NCI-H1105 (cell line): ENCODE data around the gene SELENOI.
A peak's percentile ranks its signal among the peaks of the same experiment; 100 is the strongest.

Source experiments
- DNase-seq: peaks from one replicate; lab custom pipeline; 2025; lab: John Stamatoyannopoulos, UW

Gene SELENOI

GRCh38 chr2:26412091-26412673 lies 66.2 kb downstream of the SELENOI start:
- no peak for DNase-seq

DNA sequence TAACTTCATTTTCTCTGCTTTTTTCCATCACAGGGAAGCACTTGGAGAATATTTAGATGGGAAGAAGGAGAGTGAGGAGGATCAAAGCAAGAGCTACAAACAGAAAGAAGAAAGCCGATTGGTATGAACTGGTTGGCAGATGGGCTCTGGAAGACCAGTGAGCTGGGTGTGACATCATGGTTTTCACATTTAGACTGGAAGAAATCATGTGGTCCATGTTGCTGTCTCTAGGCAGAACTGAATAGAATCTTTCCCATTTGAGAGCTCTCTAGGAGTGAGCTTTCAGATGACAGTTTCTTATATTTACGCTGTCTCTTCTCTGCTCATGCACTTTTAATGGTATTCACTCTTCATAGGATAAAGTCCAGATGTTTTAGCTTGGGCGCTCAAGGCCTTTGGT lies 68.4 kb downstream of the SELENOI start:
- DNase-seq: no peak

DNA sequence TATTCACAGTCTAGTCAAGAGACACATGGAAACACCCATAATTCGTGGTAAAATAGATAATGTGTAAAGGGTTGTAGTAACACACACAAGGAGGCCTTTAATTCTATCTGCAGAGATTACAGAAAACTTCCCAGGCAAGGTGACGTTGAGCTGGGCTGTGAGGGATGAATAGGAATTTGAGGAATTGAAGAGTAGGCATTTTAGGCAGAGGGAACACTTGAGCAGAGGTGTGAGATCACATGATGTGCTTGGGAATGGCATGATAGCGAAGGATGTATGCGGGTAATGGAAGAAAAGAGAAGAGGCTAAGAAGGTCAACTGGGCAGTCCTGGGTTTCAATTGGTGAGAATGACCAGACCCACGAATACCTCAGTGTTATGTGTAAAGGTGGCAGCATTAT lies 76.0 kb downstream of the SELENOI start:
- no peak for DNase-seq

DNA sequence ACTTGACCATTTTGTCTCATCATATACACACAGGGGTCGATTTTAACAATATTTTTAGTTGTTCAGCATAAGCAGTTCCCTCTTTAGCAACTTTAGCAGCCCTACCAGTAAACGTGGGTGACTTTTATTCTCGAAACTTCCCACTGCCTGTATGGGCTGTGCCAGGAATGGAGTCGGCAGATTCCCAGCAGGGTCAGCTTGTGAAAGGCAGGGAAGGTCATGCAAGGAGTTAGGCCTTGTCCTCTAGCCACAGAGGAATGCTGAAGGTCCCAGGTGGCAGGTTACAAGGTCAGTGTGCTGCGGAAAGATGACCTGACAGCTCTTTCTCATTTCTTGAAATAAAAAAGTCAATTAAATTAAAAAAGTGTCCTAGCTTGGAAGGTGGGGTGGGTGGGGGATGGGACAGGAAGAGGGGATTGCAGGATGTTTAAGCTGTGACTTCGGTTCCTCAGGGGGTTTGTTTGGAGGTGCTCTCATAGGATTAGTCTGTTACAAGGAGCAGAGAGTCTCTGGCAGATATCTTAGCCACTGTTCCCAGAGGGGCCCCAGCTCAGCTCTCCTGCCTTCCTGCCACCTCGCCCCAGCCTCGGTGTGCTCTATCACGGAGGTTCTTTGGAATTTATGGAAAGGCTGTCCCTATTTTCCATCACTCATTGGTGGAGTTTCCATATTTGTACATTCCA lies 77.1 kb downstream of the SELENOI start:
- DNase-seq: no peak

DNA sequence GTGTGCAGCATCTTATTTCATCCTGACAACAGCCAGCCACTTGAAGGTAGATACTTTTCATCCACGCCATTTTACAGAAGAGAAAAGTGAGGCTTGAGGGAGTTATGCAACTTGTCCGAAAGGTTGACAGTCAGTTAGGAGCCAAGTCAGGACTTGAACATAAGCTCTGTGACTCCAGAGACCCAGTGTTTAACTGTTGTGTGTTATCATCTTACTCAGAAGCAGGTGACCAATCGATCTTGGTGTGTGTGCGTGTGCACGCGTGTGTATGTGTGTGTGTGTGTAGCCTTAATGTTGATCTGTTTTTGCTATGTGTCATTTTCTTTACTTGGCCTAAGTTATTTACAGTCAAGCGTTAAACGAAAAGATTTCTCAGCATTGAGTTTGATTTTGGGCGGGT lies 77.8 kb downstream of the SELENOI start:
- no peak for DNase-seq

DNA sequence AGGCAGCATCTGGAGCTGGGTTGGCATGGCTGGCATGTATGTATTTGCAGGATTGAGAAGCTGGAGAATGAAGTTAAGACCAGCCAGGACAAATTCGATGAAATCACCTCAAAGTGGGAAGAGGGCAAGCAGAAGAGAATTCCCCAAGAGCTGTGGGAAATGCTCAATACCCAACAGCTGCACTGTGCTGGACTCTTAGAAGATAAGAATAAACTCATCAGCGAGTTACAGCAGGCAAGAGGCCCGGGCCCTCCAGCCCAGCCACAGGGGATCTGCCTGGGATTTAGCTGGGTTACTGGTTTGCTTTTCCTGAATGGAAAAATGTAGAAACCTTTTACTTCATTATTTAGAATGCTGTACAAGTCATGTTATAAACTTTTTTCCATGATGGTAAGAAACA lies 78.3 kb downstream of the SELENOI start:
- no peak for DNase-seq

DNA sequence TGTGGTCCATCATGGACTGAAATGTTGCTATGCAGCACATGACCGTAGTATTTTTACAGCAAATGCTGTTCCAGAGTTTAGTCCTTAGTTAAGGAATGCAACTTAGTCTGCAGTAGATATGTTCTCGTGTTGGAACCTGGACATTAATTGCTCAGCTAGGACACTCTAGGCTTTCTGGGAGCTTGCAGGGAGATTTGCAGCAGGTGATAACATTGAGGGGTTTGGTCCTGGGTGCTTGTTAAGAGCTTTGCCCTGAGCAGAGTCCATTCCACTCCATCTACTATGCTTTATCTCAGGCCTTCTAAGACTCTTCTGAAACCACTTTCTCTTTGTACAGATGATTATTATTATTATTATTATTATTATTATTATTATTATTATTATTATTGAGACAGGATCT lies 82.9 kb downstream of the SELENOI start:
- no peak for DNase-seq

DNA sequence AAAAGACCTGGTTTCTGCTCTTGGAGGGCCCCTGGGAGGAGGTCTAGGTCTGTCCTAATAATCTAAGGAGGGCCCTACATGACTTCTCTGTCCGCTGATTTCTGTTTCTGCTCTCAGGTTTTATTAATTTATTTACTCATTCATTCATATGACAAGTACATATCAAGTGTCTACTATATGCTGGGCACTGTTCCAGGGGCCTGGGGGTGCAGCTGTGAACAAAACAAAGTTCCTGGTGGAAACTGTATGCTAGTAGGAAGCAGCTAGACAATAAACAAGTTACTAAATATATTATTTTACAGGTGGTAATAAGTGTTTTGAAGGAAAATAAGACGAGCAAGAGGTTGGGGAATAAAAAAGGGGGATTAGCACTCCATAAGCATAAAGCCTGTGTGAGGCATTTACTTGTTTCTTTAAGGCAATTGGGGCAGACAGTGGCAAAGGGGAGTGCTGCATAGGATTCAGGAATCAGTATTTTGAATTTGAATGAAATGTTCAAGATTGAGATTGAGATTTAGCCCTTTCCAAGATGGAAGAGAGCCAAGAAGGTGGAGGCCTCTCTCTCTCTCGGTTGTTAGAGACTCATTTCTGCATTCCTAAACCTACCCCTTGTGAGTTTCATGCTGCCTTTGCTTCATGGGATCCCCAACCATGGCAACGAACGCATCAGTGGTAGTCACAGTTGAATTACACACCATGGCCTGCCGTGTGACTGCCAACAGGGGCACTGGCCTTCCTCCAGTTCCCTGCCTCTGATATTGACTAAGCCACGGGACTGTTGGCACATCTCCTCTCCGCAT lies 84.0 kb downstream of the SELENOI start:
- peak; percentile 84 for DNase-seq

DNA sequence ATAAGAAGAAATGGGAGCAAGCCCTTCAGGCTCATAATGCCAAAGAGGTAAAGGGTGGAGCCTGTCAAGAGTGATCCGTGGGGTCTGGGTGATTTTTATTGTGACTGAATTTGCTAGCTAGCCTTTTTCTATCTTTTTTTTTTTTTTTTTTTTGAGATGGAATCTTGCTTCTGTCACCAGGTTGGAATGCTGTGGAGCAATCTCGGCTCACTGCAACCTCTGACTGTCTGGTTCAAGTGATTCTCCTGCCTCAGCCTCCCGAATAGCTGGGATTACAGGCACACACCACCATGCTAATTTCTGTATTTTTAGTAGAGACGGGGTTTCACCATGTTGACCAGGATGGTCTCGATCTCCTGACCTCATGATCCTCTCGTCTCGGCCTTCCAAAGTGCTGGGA lies 84.9 kb downstream of the SELENOI start:
- DNase-seq: no peak

- DNase-seq: no peak
These were observed 86.4 kb downstream of the SELENOI start for GRCh38 chr2:26432363-26432762.

- DNase-seq: no peak
These were observed 86.9 kb downstream of the SELENOI start for GRCh38 chr2:26432859-26433258.

DNA sequence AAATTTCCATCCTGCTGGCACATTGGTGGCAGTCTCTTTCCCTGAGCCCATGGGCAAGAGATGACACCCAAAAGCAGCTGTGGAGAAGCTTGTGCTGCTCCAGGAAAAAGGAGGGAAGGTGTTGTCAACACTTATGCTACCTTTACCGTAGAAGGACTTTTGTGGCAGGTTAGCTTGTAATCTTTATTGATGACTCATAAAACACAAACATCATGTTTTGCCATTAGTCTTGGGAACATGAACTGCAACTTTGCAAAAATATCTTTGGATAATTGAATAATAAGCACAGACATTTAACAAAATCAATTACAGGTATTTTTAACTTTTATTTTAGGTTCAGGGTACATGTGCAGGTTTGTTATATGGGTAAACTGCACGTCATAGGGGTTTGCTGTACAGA lies 89.2 kb downstream of the SELENOI start:
- no peak for DNase-seq

DNA sequence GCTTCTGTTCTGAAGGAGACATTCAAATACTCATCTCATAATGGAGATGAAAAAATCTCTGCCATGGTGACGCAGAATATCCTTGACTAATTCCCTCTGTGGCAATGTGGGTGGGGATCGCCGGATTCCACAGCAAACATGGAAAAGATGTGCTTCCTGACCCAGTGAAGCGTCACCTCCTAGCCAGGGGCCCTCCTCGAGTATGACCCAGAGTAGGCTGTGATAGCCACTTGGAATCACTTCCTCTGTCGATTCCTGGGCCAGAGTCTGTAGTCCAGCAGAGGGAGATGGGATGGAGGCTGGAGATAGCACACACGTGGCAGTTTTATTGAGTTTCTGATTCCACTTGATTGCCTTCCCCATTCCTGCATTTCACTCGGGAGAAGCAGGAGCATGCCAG lies 92.6 kb downstream of the SELENOI start:
- DNase-seq: no peak

- DNase-seq: no peak
These were observed 93.0 kb downstream of the SELENOI start for GRCh38 chr2:26438926-26439325.

- DNase-seq: no peak
These were observed 96.4 kb downstream of the SELENOI start for GRCh38 chr2:26442301-26442700.

GRCh38 chr2:26442707-26443106 lies 96.8 kb downstream of the SELENOI start:
- DNase-seq: no peak

GRCh38 chr2:26444236-26444635 lies 98.3 kb downstream of the SELENOI start:
- DNase-seq: no peak
